H1 (cell line): ENCODE results near the gene APPL2.

Source experiments
- CREB1 ChIP-seq: IDR thresholded peaks from 2 replicates; pipeline ENCODE4 v1.6.1; 2012; ENCODE audit warnings: inconsistent platforms
- CTCF ChIP-seq, 3 experiments: IDR thresholded peaks; 1 replicate in 2 of 3; 2 replicates in 1 of 3; pipeline versions ENCODE4 v1.5.1 to v1.6.1; 2011; ENCODE audit warnings: low read length in 3 of 3, mild to moderate bottlenecking in 3 of 3, inconsistent platforms in 2 of 3, low read depth in 1 of 3, moderate library complexity in 1 of 3; ENCODE audit not compliant: insufficient read depth in 1 of 3; ENCODE audit errors: control extremely low read depth in 1 of 3
- EP300 ChIP-seq, 2 experiments: IDR thresholded peaks; 1 replicate in 1 of 2; 2 replicates in 1 of 2; pipeline ENCODE4 v1.6.1; 2011 to 2012; ENCODE audit warnings: low read depth in 2 of 2, low read length in 2 of 2, mild to moderate bottlenecking in 2 of 2, borderline replicate concordance in 1 of 2, inconsistent platforms in 1 of 2, moderate library complexity in 1 of 2
- EZH2 ChIP-seq: fragments of 200-600 bp; sonication (generic); IDR thresholded peaks from 2 replicates; pipeline ENCODE4 v1.7.1; 2012; ENCODE audit warnings: low read depth, mild to moderate bottlenecking, moderate library complexity, low read length, inconsistent platforms; ENCODE audit not compliant: severe bottlenecking
- HDAC6 ChIP-seq: IDR thresholded peaks from one replicate; pipeline ENCODE4 v1.7.1; 2012; ENCODE audit warnings: low read depth, mild to moderate bottlenecking, inconsistent platforms, low read length, moderate library complexity
- POLR2AphosphoS5 ChIP-seq: IDR thresholded peaks from 2 replicates; pipeline ENCODE4 v1.6.1; 2011; ENCODE audit warnings: low read depth, low read length
- RAD21 ChIP-seq, 2 experiments: IDR thresholded peaks in 1 of 2; conservative IDR thresholded peaks in 1 of 2; 2 replicates each; pipeline ENCODE4 v1.6.1; 2011; ENCODE audit warnings: low read depth in 2 of 2, low read length in 2 of 2, improper control_type of control experiment in 1 of 2, inconsistent platforms in 1 of 2, mild to moderate bottlenecking in 1 of 2, moderate library complexity in 1 of 2
- SIX5 ChIP-seq: IDR thresholded peaks from 2 replicates; pipeline ENCODE4 v1.6.1; 2011; ENCODE audit warnings: mild to moderate bottlenecking, low read depth, low read length
- SUZ12 ChIP-seq: fragments of 200-600 bp; sonication (generic); IDR thresholded peaks from 2 replicates; pipeline ENCODE4 v1.6.1; 2012; ENCODE audit warnings: mild to moderate bottlenecking, inconsistent platforms, low read length, moderate library complexity, mixed read lengths

- TF ChIP-seq CREB1 (no peak), EZH2 (no peak), CTCF (IDR thresholded peaks at IDR 0.05; ENCODE audit: control extremely low read depth in 1 of 3, insufficient read depth in 1 of 3, low read depth in 1 of 3, low read length in 3 of 3) (no peak), SIX5 (no peak), EP300 (IDR thresholded peaks at IDR 0.05; ENCODE audit: borderline replicate concordance in 1 of 2, low read depth in 2 of 2, low read length in 2 of 2) (no peak), HDAC6 (no peak), POLR2AphosphoS5 (no peak), SUZ12 (no peak), RAD21 (IDR thresholded peaks at IDR 0.05 in 1 of 2, conservative IDR thresholded peaks at IDR 0.05 in 1 of 2; ENCODE audit: low read depth in 2 of 2, low read length in 2 of 2) (no peak)
Observed at GRCh38 chr12:105201299-105201698, 34.7 kb downstream of the APPL2 start.
